Stimulated activated CD8-positive, alpha-beta memory T cell treated with anti-CD3 and anti-CD28 coated beads, Interleukin-7, amount 100 ng/mL, for 48 hours (primary cell): ENCODE data around the gene TEX35.
"Not testable (repeated sequence)": the region's sequence is repeated elsewhere in the genome, so short reads cannot be mapped to it uniquely, and the experiment has no call there.

Experiments
- DNase-seq, 2 donors: peaks; one replicate each; pipeline ENCODE4 v3.0.0-alpha.2; 2020; ENCODE audit warnings: low read depth in 1 of 2; ENCODE audit errors: extremely low read depth in 1 of 2

The TEX35 gene

DNA sequence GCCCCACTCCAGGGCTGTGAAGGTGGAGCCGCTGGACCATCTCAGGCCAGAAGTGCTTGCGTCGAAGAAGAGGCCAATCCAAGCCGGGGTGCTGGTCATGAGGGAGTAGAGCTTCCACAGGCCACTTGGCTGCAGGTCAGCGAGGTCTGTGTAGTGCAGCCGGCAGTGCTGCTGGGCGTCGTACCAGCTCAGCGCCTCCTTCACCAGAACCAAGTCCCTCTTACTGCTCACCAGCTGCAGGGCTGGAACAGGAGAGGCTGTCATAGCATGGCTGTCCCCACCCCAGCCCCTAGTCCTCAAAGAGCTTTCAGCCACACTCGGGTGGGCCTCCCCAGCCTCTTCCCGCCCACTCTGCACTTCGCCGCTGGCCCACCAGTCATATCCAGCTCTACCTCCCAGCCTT, 18.3 kb upstream of the TEX35 start:
- no peak for DNase-seq

- no peak for DNase-seq
Observed at GRCh38 chr1:178495158-178495557, 17.8 kb upstream of the TEX35 start.

GRCh38 chr1:178495741-178496409, 17.0 kb upstream of the TEX35 start:
- DNase-seq = no peak

DNA sequence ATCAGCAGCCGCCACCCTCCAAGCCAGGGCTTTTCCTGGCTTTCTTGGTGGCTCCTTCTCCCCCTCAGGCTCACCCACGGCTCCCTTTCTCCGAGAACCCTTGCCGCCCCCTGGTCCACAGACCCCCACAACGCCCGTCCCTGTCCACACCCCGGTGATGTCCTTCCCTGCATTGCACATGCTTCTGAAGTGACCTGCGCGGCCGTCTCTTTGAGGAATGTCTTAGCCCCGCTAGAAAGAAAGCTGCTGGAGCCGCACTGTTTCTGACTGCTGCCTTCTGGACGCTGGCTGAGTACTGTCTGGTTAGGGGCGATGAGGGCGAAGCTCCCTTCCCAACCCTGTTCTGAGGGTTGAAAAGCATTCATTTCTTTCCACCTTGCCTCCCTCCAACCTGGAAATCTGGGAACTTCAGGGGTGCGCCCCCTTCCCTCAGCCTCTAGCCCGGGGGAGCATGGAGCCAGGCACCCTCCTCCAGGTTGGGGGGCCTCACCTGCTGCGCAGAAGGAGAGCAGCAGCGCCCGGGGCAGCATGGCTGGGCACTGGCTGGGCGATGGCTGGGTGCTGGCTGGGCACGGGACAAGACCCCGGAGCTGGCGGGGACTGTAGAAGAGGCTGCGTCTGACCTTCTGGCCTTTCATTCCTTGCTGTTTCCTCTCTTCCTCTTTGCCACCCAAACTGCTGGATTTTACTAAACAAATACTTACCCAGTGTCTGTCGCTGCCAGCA, 16.3 kb upstream of the TEX35 start, which contains the start of gene CLEC20A:
CLEC20A (minus strand) TSS at position 555 of the 726 bp plus-strand sequence; CDS start at position 530, 25 bp downstream.
- DNase-seq = no peak

DNA sequence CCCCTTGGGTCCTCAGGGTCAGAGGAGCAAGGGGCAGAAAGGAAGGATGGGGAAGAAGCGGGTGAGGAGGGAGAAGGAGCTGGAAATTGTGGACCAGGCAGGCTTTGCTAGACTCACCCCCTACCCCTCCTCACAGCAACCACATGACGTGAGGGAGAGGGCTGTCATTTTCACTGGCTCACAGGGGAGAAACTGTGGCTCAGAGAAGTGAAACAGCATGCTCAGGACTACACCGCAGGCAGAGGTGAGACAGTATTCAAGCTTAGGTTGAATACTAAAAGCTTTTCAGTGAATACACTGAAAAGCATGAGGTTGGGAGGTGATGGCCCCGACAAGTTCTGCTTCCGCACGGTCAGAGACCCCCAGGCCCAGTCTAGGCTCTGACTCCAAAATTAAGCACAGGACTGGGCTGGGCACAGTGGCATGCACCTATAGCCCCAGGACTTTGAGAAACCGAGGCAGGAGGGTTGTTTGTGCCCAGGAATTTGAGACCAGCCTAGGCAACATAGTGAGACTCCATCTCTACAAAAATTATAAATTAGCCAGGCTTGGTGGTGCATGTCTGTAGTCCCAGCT, 14.9 kb upstream of the TEX35 start:
- no peak for DNase-seq

GRCh38 chr1:178498896-178499675, 13.8 kb upstream of the TEX35 start:
- no peak for DNase-seq

GRCh38 chr1:178500091-178500770, 12.7 kb upstream of the TEX35 start:
- DNase-seq = no peak

DNA sequence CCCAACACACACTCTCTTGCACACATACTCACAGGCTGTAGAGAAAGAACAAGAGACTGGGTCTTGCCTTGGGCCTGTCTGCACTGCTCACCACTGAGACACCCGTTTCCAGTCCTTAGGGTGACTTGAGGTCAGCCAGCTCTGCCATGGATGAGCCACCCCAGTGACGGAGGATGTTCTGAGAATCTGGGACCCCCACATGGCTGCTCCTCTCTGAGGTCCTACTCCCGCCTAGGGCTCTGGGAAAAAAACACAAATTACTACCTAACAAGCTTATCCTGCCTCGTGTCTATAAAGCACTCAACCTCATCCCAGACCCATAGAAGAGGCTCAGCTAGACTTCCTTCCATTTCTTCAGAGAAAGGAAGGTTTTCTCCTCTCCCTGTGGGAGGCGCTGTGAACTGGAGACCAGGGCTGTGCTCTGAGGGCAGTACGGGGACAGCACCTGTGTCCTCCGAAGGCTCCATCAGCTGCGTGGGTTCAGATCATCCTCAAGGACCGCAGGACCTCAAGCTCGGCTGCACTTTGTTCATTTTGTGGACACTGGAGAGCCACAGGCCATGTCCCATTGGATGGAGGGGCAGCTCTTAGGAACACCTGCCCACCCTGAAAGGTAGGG, 11.9 kb upstream of the TEX35 start:
- DNase-seq = no peak

DNA sequence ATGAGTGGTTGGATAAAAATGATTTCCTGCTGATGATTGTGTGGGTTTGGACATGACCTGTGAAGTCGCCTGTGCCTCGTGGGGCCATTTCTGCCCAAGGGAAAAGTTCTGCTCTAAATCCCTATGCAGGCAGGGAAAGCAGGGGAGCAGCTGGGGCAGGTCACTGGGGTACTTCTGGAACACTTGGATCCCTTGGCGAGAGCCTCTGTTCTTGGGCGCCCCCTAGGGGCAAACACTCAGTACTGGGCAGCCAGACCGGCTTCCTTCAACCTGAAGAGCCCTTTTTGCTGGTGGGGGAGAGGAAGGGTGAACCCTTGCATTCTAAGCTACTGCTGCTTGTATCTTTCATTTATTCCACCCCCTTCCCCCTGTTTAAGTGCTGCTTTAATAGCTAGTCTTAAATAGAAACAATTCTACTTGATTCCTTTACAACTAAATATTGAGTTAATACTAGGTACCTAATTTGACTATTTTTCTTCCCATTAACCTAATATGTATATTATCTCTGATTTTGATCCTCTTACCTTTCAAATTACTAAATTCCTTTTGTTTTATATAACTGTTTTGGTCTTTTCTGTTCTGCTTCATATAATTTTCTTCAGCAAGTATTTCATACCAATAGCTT, 11.1 kb upstream of the TEX35 start:
- peak; percentile 17 to 35 for DNase-seq

DNA sequence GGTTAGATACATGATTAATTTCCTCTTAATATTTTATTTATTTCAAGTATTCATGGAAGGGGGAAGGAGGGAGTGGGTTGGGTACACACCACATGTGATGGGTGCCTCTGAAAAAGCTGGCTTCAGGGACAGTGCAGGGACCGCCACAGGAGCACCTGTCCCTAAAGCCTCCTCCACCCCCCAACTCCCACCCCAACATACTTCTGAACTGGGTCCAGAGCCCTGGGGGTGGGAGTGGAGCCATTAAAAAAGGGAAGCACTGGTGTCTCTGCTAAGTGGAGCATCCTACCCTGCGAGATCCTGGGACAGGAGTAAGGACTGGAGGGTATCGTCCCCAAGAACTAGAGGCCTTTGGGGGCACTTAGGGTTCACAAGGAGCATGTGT, 10.6 kb upstream of the TEX35 start:
- DNase-seq = no peak

DNA sequence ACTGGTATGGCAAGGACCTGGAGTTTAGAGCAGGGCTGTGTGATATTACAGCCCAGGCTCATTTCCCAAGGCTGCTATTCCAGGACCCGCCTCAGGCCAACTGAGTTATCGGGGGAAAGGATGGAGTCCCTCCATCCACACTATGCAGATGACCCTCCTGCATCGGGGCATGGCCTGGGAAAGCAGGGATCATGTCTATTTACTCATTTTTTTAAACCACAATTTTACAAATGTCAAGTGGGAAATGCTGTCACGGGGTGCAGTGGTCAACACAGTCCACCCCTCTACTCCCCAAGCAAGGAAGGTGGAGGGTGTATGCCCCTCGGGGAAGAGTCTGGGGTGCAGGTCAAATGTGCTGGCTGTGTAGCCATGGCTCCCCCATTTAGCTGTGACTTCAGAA, 10.1 kb upstream of the TEX35 start:
- no peak for DNase-seq

DNA sequence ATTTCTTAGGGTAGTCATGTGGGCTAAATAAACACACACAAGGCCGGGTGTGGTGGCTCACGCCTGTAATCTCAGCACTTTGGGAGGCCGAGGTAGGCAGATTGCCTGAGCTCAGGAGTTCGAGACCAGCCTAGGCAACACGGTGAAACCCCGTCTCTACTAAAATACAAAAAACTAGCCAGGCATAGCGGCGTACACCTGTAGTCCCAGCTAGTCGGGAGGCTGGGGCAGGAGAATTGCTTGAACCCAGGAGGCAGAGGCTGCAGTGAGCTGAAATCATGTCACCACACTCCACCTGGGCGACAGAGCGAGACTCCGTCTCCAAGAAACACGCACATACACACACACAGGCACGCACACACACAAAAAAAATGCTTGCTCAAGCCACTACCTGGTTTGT, 9.6 kb upstream of the TEX35 start:
- not testable (repeated sequence) for DNase-seq

DNA sequence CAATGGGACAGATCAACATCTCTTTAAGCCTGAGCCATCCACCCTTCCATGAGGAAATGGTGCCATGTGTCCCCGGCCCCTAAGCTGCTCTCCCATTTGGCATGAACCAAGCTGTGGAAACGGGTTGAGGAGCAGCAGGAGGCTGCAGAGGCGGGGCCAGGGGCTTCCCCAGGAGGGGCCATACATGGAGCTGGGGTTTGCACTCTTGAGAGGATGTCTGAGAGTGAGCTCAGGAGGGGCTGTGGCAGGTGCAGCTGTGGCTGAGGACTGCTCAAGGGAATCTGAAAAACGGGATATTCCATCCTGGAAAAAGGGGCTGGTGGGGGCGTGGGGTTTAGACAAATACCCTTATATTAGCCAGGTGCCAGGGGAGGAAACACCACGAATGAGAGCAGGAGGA, 9.1 kb upstream of the TEX35 start:
- DNase-seq = no peak

- DNase-seq = no peak
Observed at GRCh38 chr1:178504286-178504685, 8.6 kb upstream of the TEX35 start.

DNA sequence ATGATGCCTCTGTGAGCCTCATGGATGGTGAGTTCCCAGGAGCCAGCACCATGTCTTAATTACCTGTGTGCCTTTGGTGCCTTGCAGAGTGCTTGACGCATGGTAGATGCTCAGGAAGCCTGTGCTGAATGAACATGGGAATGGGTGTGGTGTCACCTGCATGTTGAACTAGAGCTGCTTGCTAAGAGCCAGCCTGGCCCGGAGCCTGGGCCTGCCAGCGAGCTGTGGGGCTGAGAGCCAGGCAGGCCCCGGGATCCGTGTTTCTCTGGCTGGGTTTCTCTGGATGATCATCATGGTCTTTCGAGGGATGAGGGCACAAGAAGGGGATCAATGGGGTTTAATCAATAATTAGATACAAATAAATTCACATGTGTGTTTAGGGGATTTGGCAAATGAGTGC, 6.7 kb upstream of the TEX35 start:
- no peak for DNase-seq

DNA sequence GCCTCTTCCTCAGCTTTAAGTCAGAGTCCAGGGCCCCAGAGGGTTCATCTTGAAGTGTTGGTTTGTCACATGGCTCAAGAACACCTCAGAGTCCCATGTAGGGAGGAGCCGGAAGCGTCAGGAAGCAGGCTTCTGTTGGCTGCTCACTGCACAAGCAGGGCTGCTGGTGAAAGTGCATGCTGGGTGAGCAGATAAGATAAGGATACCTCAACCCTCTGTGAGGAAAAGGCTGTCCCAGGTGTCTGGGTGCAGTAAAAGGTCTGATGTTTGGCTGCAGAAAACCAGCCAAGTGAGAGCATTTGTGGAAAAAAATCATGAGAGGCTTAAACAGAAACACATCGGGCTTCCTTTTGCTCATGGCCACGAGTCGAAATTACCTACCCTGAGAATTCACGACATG, 6.2 kb upstream of the TEX35 start:
- no peak for DNase-seq

- DNase-seq = no peak
Observed at GRCh38 chr1:178509414-178510007, 3.4 kb upstream of the TEX35 start.

DNA sequence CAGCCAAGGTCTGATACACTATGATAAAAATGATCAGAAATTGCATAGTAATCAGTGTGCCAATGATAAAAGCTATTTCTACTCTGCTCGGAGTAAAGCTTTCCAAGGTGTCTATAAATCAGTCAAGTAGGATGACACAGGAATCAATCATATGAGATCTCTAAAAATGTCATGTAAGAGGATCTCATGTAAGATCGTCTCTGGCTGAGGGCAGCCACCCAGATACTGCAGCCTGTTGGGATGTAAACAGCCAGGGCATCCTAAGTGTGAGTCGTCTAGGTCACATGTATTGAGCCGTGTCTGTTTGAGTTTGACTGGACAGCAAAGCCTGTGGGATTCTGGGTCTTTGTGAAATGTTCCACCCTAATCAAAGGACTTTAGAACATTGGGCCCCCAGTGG, 2.8 kb upstream of the TEX35 start:
- DNase-seq = no peak

DNA sequence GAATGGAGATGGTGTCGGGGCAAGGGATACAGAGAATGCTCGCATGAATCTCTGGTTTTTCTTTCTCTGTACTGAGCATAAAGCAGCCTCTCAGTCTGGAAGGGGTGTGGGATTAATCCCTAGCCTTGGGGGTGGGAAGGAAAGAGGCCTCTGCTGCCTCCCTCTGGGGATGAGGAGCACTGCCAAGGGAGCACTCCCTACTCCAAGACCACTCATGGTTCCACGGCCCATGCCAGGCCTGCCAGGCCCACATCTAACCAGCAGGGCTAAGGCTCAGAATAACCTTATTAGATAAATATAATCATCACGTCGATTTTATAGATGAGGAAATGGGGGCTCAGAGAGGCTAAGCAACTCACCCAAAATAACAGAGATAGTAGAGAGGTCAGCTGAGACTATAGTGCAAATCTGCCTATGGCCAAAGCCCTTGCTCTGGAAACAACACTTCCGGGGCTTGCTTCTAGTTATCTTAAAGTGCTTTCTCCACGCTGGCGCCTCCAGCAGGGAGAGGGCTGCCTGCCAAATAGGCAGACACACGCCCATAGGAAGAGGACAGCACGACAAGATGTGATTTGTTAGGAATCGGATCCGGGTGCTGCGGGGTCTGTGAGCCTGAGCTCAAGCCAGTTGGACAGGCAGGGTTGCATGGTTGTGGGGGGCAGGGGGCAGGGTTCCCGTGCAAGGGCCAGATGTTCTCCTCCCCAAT, 522 bp downstream of the TEX35 start:
- no peak for DNase-seq
